NCI-H2081 treated with DMSO at 0.1 percent for 48 hours (cell line): ENCODE data around the gene MAP3K13.
A peak's percentile ranks its signal among the peaks of the same experiment; 100 is the strongest.
"Not testable (repeated sequence)": the region's sequence is repeated elsewhere in the genome, so short reads cannot be mapped to it uniquely, and the experiment has no call there.

ENCODE experiments used
- DNase-seq: peaks from one replicate; lab custom pipeline; 2025; lab: John Stamatoyannopoulos, UW

The MAP3K13 gene

DNA sequence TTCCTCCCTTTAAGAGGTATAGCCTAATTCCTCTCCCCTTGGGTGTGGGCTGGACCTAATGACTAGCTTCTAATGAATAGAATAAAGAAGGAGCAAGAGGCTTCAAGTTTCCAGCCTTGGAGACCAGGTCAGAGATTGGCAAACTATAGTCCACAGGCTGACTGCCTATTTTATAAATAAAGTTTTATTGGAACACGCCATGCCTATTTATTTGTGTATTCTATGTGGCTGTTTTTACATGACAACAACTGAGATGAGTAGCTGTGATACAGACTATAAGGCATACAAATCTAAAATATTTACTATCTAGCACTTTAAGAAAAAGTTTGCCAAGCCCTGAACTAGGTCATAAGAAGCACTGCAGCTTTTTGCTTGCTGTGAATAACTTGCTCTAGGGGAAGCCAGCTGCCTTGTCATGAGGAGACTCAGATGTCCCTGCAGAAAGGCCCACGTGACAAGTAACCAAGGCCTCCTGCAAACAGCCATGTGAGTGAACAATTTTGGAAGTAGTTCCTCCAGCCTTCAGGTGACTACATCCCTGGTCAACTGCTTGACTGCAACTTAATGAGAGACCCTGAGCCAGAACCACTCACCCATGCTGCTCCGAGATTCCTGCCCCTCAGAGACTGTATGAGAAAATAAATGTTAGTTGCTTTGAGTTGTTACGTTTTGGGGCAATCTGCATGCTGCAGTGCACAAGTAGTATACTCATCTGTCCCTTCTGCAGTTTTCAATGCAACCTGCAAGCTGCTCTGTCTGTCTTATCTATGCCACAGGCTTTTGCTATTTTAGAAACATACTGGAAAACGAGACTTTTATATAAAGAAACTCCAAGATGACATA lies 21.1 kb upstream of the MAP3K13 start:
- no peak for DNase-seq

DNA sequence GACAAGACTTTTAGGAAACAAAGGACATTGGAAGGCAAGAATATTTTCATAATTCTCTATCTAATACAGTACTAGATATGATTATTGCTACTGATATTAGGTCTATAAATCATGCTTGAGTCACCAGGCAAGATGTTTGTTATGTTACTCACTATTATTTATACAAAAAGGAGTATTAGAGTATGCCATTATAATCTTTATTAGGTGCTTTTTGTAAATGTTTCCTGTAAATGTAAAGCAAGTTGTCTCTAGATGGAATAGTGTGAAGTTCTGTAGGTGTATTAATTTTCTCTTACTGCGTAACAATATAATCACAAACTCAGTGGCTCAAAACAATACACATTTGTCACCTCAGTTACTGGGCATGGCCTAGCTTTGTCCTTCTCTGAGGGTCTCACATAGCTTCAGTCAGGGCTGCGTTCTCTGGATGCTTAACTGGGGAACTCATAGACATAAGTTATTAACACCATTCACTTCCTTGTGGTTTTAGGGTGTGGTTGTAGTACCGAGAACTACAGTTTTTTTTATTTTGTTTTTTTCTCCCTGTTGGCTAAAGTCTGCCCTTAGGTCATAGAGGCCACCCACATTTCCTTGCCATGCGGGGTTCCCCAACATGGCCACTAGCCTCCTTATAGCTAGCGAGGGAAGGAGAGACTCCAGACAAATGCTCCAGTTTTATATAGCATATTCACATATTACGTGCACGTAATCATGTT lies 20.3 kb upstream of the MAP3K13 start:
- no peak for DNase-seq

DNA sequence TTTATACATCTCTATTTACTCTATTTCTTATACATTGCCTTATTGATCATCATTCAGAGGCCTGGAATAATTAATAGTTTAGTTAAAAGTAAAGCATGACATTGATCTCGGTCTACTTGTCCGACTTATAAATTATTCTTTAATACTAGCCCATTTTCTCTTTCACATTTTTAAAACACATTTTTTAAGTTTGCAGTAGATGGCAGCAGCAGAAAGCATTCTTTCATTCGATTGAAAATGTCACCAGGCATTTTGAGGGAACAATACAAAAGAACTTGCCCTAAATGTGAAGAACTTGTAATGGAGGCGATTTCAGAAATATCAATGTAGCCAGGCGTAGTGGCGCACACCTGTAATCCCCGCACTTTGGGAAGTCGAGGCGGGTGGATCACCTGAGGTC lies 15.5 kb upstream of the MAP3K13 start:
- DNase-seq = no peak

DNA sequence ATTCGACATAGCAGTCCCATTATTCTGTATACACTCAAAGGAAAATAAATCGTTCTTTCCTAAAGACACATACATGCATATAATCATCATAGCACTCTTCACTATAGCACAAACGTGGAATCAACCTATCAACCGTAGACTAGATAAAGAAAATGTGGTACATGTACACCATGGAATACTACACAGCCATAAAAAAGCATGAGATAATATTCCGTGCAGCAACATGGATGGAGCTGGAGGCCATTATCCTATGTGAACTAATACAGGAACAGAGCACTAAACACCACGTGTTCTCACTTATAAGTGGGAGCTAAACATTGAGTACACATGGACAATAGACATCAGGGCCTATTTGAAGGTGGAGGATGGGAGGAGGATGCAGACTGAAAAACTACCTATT lies 12.1 kb upstream of the MAP3K13 start:
- no peak for DNase-seq

DNA sequence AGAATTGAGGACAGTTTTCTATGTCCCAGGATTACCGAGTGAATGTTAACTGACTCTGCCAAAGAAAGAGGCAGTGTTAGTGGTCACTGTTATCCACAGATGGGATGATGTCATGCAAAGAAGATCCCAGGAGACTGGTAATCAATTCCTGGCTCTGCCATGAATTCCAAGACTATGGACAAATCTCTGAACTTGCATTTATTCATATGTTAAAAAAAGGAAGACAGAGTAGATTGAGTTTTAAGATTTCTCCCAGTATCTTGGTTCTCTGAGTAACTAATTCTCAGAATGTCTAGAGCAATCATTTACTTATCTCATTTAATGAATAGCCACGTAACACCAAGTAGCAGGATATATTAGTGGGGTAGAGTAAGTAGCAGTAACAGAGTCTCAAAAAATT lies 11.5 kb upstream of the MAP3K13 start:
- no peak for DNase-seq

DNA sequence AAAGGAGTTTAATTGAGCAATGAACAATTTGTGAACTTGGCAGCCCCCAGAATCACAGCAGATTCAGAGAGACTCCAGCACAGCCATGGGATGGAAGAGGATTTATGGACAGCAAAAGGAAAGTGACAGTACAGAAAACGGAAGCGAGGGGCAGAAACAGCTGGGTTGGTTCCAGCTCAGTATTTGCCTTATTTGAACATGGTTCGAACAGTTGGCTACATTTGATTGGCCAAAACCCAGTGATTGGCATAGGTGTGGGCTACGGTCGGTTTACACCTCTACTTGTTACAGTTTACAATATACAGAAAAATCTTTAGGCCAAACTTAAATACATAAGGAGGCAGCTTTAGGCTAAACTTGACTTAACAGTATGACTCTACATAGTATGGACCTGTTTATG lies 9.7 kb upstream of the MAP3K13 start:
- no peak for DNase-seq

DNA sequence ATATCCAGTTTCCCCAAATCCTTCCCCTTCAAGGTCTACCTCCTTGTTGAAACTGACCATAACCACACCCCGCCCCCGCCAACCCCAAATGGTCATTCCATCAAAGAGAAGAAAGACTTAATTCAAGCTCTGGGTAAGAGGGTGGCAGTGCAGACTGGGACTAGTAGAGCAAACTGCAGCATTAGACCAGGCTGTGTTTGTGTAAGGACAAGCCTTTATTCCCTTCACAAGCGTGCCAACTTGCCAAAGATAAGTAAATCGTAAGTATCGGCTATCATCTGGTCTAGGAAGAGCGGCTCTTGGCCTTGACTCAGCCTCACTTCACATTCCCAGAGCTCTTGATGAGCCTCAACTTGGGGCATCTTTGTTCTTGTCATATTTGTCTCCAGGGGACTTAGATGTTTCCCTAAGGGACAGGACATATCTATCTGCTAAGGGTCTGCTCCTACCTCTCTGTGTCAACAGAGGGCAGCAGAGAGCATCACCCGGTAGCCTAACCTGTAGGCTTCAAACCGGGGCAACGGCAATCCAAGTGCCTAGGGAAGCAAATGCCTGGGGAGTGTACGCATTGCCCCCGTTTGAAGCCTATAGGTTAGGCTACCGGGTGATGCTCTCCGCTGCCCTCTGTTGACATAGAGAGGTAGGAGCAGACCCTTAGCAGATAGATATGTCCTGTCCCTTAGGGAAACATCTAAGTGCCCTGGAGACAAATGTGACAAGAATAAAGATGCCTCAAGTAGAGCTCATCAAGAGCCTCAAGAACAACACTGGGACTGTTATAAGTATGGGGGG lies 8.9 kb upstream of the MAP3K13 start:
- peak; percentile 79 for DNase-seq

DNA sequence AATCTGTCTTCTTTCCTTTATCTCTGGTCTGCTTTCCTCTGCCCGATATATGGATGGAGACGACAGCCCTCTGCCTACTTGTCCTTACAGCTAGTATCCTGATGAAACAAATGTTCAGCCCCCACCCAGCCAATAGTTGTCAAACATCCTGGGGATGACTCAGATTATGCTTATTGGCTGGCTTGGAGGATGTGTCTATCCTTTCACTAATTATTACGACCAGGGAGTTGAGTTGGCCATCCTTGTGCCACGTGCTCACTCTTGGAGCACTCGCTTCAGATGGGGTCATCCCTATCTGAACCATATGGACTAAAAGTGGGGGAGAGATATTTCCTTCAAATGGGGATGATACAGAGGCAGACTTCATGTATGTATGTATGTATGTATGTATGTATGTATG lies 6.4 kb upstream of the MAP3K13 start:
- no peak for DNase-seq

DNA sequence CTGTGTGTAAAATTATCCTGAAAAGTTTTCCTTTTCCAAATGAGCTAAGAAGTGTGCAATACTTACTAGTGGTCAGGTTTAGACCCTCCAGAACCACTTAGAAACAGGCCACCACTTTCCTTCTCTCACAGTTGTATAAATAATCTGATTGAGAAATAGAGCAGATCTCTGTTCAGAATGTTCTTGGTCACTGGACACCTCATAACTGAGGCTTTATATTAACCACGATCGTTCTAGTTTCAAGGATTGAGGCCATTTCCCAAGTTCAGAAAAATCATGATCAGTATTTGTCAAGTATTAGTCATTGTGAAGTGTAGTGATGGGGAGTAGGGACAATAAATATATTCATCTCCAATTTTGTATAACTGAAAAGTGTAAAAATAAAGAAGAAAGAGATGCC lies 1.0 kb upstream of the MAP3K13 start:
- no peak for DNase-seq

DNA sequence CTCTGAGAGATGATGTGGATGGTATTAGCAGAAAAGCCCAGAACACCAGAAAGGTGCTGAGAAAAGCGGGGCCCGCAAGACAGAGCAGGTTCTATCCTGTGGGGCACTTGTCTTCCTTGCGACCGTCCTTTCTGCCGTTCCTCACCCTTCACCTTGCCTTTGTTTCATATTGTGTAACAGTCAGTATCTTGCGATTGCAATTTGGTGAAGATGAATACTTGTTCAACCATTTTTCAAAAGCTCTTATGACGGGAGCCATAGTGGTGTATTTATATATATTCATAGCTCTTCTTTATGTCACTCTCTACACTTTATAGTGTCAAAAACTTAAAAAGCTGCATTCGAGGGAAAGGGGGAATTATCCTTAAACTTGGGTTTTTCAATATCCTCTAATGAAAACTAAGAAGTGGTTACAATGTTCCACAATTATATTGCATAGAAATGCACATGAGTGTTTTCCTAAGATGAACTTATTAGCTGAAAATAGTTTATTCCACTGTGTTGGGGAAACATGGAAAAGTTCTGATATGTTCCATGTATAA lies 797 bp downstream of the MAP3K13 start:
- no peak for DNase-seq

DNA sequence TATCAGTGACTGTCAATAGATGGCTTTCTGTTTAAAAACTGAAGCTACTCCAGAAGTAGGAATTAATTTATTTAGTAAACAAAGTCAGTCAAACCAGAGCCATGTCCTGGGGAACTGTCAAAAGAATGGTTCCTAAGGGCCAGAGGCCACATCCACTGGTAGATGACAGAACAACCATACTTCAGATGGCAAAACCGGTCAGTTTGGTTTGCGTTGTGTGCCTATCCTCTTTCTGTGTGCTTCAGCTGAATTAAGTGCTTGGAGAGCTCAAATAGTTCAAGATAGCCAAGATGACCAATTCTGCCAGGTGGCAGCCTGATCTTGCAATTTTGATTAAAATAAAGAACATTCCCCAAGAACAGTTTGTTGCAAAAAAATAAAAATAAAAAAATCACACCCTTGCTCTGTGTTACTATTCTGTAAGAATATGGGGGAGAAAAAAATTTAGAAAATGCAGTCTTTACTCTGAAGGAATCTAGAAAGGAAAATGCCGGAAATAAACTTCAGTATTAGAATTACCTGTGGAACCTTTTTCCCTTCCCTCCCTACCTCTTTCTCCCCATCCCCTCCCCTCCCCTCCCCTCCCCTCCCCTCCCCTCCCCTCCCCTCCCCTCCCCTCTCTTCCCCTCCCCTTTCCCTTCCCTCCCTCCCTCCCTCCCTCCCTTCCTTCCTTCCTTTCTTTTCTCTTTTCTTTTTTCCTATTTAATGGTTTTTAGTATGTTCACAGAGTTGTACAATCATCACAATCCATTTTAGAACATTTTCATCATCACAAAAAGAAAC lies 2.5 kb downstream of the MAP3K13 start:
- DNase-seq = no peak

DNA sequence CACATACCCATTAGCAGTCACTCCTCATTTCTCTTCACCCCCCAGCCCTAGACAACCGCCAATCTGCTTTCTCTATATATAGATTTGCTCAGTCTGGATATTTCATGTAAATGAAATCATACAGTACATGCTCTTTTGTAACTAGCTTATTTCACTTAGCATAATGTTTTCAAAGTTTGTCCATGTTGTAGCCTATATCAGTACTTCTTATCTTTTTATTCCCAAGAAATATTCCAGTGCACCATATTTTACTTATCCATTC lies 3.1 kb downstream of the MAP3K13 start:
- DNase-seq = no peak

DNA sequence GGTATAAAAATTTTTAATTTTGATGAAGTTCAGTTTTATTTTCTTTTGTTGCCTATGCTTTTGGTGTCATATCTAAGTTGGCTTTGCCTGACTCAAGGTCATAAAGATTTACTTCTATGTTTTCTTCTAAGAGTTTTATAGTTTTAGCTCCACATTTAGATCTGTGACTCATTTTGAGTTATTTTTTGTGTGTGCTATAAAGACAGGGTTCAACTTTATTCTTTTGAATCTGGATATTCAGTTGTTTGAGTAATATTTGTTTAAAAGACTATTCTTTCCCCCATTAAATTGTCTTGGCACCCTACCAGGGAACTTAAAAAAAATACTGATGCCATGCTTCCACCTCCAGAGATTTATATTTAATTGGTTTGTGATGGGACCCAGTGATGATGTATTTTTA lies 4.0 kb downstream of the MAP3K13 start:
- DNase-seq = no peak

DNA sequence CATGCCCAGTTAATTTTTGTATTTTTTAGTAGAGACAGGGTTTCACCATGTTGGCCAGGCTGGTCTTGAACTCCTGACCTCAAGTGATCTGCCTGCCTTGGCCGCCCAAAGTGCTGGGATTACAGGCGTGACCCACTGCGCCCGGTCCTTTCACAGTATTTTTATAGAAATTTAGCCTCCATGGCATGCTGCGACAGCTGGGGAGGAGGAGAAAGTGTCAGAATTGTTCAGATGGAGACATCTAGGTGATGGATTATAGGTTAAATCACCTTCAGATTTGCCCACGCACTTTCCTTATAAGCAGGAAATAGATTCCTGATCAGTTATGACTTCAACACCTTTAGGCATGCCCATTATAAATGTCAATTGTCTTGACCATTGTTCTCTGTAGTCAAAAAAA lies 7.4 kb downstream of the MAP3K13 start:
- not testable (repeated sequence) for DNase-seq

DNA sequence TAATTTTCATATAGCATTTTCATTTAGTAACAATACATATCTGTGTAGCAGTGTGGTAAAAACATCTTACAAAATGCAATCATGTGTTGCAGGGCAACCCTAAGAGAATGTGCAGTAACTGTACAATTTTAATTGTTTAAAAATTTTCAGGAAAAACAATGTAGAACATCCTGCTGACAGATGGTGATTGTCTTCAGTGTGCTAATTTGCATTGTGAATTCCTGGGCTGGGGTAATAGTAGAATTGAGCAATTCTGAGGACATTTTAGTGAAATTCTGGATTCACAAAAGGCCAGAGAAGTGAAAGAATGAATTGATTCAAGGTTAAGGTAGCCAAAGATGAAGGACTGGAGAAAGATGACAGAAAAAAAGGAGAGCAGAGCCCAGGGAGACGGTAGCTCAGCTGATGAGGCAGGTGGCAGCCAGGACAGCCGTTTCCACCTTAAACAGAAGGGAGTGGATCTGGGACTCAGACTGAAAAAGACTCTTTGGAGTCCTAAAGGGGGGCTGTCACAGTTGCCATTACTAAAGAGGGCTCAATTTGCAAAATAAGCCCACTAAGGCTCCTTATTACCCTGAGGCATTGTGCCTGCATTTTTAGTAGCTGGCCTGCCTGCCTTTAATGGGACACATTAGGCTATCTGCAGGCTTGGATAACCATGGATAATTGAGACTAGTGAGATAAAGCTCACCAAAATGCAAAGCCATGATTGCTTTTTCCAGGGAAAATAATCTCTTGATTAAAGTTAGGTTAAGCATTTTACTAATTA lies 8.6 kb downstream of the MAP3K13 start:
- no peak for DNase-seq

DNA sequence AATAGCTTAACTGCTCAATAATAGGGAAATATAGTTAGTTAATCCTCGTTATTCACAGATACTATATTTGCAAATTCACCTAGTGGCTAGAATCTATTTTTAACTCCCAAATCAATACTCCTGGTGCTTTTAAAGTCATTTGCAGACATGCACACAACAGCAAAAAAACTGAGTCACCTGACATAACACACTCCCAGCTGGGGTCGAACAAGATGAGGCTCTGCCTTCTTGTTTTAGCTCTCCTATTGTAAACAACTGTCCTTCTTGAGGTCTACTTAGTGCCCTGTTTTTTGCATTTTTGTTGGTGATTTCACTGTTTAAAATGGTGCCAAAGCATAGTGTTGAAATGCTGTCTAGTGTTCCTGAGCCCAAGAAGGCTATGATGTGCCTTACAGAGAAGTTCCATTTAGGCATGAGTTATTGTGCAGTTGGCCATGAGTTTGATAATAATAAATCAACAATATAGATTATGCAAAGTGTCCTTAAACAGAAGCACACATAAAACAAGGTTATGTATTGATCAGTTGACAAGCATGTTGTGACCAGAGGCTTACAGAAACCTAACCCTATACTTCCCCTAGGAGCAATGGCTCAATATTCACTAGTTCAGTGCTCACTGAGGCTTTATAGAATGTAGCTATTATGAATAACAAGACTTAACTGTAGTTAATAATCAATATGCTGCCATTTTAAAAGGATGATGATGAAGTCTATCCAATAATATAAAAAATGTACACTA lies 18.6 kb downstream of the MAP3K13 start:
- DNase-seq = no peak

DNA sequence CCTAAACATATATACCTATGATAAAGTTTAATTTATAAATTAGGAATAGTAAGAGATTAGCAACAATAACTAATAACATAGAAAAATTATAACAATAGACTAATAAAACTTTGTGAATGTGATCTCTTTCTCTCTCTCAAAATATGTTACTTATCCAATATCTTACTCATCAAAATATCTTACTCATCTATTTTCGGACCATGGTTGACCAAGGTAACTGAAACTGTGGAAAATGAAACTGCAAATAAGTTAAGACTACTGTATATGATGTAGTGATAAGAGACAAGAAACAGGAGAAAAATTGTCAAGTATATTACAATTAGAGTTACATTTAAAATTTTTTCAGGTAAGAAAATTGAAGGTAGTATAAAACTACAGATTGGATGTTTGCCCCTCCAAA lies 19.2 kb downstream of the MAP3K13 start:
- no peak for DNase-seq

DNA sequence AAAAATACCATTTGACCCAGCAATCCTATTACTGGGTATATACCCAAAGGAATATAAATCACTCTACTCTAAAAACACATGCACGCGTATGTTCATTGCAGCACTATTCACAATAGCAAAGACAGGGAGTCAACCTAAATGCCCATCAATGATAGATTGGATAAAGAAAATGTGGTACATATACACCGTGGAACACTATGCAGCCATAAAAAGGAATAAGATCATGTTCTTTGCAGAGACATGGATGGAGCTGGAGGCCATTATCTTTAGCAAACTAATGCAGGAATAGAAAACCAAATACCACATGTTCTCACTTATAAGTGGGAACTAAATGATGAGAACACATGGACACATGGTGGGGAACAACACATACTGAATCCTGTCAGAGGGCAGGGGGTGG lies 23.6 kb downstream of the MAP3K13 start:
- not testable (repeated sequence) for DNase-seq

DNA sequence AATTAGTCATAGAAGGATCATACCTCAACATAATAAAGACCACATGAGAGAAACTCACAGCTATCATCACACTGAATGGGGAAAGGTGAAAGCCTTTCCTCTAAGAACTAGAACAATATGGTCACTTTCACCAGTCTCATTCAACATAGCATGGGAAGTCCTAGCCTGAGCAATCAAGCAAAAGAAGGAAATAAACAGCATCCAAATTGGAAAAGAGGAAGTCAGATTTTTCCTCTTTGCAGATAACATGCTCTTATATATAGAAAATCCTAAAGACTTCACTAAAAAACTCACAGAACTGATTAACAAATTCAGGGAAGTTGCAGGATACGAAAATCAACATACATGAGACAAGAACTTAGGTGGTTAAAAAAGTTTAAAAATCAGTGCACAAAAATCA lies 24.7 kb downstream of the MAP3K13 start:
- DNase-seq = no peak

DNA sequence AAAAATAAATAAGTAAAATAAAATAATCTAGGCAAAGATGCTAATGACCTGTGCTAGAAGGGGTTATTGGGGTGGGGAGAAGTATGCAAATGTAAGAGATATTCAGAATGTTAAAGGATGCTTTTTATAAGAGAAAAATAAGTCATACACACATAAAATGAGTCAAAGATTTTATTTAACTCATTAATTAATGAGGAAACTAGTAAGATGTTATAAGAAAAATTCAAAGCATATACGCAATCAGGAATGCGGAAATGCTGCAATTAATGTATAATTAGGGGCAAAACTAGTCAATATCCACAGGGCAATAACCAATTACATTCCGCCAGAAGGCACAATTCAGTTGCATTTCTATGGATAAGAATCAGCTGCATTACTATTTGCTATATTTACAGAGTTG lies 30.1 kb downstream of the MAP3K13 start:
- DNase-seq = no peak

DNA sequence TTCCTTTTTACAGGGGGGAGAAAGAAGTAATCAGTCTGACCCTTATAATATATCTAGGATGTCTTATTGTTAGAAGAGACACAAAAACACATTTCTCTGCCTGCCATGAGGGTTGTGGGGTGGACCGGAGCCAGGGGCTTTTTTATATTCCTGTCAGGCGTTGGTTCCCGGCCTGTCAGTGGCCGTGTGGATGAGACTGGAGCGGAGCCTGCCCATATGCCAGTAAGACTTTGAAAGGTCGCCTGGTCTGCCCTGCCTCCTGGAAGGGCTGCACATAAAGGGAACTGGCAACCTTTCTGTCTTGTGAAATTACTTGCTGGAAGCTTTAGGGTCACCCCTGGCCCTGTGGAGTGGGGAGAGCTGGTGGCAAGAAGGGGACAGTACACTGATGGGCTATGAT lies 34.7 kb downstream of the MAP3K13 start:
- DNase-seq = no peak
